Upper lobe of left lung (tissue), 6 donors: ENCODE data around the gene PAK6. TPM values are rescaled to one million over a fixed set of nuclear protein-coding genes. Genes with fewer than 3 reads are reported as not detected.

ENCODE experiments used
- ATAC-seq, 2 donors: fragments of 200-7000 bp; cut with Tn5 transposase; one replicate each; pipeline ENCODE4 v1.9.1; 2022; ENCODE audit warnings: mild to moderate bottlenecking in 2 of 2, moderate library complexity in 2 of 2; ENCODE audit not compliant: low FRiP score in 2 of 2
- DNase-seq, 2 donors: peaks; one replicate each; pipeline ENCODE4 v3.0.0-alpha.2; 2019 to 2020
- H3K27ac ChIP-seq, 4 donors: fragments of 200-600 bp; sonication (generic); one replicate each; pipeline ENCODE4 v1.5.1; 2016 to 2019
- H3K27me3 ChIP-seq, 4 donors: fragments of 200-600 bp; sonication (generic); one replicate each; pipeline ENCODE4 v1.5.1; 2017 to 2019
- H3K36me3 ChIP-seq, 4 donors: fragments of 200-600 bp; sonication (generic); one replicate each; pipeline ENCODE4 v1.5.1; 2016 to 2019
- H3K4me1 ChIP-seq, 4 donors: fragments of 200-600 bp; sonication (generic); one replicate each; pipeline ENCODE4 v1.5.1; 2018 to 2019
- H3K4me3 ChIP-seq, 4 donors: fragments of 200-600 bp; sonication (generic); one replicate each; pipeline ENCODE4 v1.5.1; 2017 to 2019; ENCODE audit warnings: mild to moderate bottlenecking in 2 of 4, moderate library complexity in 1 of 4
- H3K9me3 ChIP-seq, 4 donors: fragments of 200-600 bp; sonication (generic); one replicate each; pipeline ENCODE4 v1.5.1; 2018 to 2019
- EP300 ChIP-seq, 4 donors: sonication (generic); formaldehyde crosslinking; IDR thresholded peaks; one replicate each; pipeline ENCODE4 v1.5.1; 2017; ENCODE audit warnings: antibody characterized with exemption in 4 of 4, control low read depth in 2 of 4
- POLR2A ChIP-seq, 4 donors: fragments of 450-650 bp; IDR thresholded peaks; one replicate each; pipeline ENCODE4 v1.5.1; 2016 to 2017; ENCODE audit warnings: antibody characterized with exemption in 4 of 4, mild to moderate bottlenecking in 2 of 4
- POLR2AphosphoS5 ChIP-seq, 2 donors: sonication (generic); formaldehyde crosslinking; IDR thresholded peaks; one replicate each; pipeline ENCODE4 v1.5.1; 2017; ENCODE audit warnings: antibody characterized with exemption in 2 of 2
- WGBS, 2 donors: methylation state at CpG; one replicate each; pipeline ENCODE4 v1.1.5; 2017 to 2018; 5-methylcytosine and 5-hydroxymethylcytosine counted together
- total RNA-seq, 6 donors: library from RNA; depleted of rRNA in 4 of 6; stranded (reverse); fragments of >200 nt in 4 of 6; gene quantifications; one replicate each; pipeline versions ENCODE4 v1.1.0 to v1.2.1, GENCODE V29; 2016 to 2021
- TF ChIP-seq, protein P1 (sequence below), 6 experiments: fragments of 450-650 bp in 4 of 6; fragments of 200-600 bp in 2 of 6; sonication (generic) in 2 of 6; IDR thresholded peaks; one replicate each; pipeline ENCODE4 v1.5.1; 2016 to 2019; ENCODE audit warnings: antibody characterized with exemption in 6 of 6
- donor health status: DM: no; HTN: no; CAD: no; lungs with moderate emphysema.
- donor health status: DM: no; HTN: yes; CAD: no; lungs with severe emphysema.

Gene PAK6
- total RNA-seq, 6 donors from 2014 or later, result 4.5 to 23.4 (median 15.0) TPM

DNA sequence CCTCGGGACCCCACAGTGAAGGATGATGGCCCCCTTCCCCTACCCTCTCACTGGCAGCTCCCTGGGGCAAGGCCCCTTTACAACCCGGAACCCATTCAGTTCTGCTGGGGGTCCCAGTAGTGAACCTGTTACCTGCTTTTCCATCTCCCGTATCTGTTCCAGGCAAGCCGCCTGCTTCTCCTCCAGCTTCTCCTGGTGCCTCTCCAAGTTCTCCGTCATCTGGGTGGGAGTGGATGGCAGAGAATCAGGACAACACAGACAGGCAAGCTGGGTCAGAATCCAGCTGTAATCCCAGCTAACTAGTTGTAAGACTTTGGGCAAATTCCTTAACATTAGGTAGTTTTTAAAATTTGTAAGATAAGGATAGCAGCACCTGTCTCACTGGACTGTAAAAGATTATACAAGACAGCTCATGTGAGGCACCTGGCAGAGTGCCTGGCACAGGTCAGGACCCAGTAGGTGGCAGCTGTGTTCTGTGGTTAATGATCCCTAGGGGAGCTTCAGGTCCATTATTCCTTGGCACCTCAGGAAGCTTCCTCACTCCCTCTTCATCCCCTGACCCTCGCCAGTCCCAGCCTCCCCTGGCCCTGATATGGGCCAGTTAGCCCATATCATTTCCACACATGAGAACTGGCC, 50.4 kb downstream of the PAK6 start:
- Histone ChIP-seq H3K4me1 (peaks cover 5 to 25% (median 20%) of the 10 kb centered on the region in 4 donors), H3K36me3 (peaks cover 0 to 21% (median 4%) of the 10 kb centered on the region in 4 donors), H3K4me3 (no peak overlapping the region), H3K27ac (no peak overlapping the region), H3K27me3 (no peaks in the 10 kb centered on the region), H3K9me3 (no peaks in the 10 kb centered on the region)
- DNase-seq (no peak), ATAC-seq (no peak)
- 77 to 97% methylated on average over 6 of the region's 6 CpGs for WGBS, 2 donors
- TF ChIP-seq POLR2A (IDR thresholded peaks at IDR 0.05), result no peak
- TF ChIP-seq, protein P1, sequence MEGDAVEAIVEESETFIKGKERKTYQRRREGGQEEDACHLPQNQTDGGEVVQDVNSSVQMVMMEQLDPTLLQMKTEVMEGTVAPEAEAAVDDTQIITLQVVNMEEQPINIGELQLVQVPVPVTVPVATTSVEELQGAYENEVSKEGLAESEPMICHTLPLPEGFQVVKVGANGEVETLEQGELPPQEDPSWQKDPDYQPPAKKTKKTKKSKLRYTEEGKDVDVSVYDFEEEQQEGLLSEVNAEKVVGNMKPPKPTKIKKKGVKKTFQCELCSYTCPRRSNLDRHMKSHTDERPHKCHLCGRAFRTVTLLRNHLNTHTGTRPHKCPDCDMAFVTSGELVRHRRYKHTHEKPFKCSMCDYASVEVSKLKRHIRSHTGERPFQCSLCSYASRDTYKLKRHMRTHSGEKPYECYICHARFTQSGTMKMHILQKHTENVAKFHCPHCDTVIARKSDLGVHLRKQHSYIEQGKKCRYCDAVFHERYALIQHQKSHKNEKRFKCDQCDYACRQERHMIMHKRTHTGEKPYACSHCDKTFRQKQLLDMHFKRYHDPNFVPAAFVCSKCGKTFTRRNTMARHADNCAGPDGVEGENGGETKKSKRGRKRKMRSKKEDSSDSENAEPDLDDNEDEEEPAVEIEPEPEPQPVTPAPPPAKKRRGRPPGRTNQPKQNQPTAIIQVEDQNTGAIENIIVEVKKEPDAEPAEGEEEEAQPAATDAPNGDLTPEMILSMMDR (IDR thresholded peaks at IDR 0.05), result no peak

DNA sequence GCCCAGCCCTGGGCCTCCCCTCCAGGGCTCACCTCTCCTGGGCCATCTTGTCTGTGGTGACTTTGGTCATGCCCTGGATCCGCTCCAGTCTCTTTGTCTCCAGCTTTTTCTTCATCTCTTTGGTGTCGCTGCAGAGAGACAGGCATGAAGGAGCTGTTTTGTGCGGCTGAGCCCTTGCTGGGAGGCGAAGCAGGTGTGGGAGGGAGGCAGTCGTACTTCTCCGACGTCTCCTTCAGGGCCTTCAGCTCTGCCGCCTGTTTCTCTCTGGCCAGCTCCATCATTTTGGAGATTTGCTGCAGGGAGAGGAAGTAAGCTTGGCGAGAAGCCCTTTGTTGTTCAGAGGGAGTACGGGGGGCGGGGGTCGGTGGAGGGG, 51.7 kb downstream of the PAK6 start:
- no peak overlapping the region for H3K27ac ChIP-seq
- WGBS, 2 donors, result 49 to 51% methylated on average over 8 to 12 of the region's 12 CpGs
- no peaks in the 10 kb centered on the region for H3K9me3 ChIP-seq
- no peak for ATAC-seq
- peaks cover 0 to 21% (median 7%) of the 10 kb centered on the region in 4 donors for H3K36me3 ChIP-seq
- no peaks in the 10 kb centered on the region for H3K27me3 ChIP-seq
- DNase-seq, result no peak
- no peak for TF ChIP-seq POLR2A (IDR thresholded peaks at IDR 0.05)
- no peak for TF ChIP-seq EP300 (IDR thresholded peaks at IDR 0.05)
- no peak for TF ChIP-seq POLR2AphosphoS5 (IDR thresholded peaks at IDR 0.05)
- peak overlapping the region in 2 of 4 donors; percentile 31 to 43 for H3K4me3 ChIP-seq
- peaks cover 4 to 19% (median 18%) of the 10 kb centered on the region in 4 donors for H3K4me1 ChIP-seq

DNA sequence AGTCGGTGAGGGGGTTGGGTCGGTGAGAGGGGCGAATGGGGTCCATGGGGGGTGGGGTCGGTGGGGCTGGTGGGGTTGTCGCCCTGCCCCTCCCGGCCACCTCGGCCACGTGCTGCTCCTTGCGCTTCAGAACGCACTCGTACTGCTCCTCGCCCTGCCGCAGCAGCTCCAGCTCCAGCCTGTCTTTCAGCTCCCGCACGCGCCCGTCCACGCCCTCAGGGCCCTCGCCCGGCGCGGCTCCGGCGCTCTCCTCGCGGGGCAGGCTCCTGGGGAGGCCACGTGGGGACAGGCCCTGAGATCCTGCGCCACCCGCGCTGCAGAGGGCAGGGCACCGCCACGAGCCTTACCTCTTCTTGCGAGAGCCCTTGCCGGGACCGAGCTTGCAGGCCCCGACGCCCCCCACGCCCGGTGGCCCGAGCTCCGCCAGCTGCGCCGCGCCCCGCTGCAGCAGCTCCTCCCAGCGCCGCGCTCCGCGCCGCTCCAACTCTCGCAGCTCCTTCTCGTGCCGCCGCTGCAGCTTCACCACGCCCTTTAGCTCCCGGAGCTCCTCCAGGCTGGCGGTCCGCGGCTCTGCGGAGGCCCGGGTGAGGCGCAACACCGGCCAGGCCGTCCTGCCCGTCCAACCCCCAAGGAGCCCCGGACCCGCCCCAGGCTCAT, 52.2 kb downstream of the PAK6 start:
- TF ChIP-seq, protein P1 (IDR thresholded peaks at IDR 0.05), result no peak
- no peak for TF ChIP-seq EP300 (IDR thresholded peaks at IDR 0.05)
- TF ChIP-seq POLR2AphosphoS5 (IDR thresholded peaks at IDR 0.05), result no peak
- no peak for TF ChIP-seq POLR2A (IDR thresholded peaks at IDR 0.05)
- Histone ChIP-seq H3K36me3 (peaks cover 0 to 21% (median 7%) of the 10 kb centered on the region in 4 donors), H3K4me3 (peak overlapping the region in 3 of 4 donors; percentile 31 to 44 (median 43)), H3K9me3 (no peaks in the 10 kb centered on the region), H3K27me3 (no peaks in the 10 kb centered on the region), H3K27ac (no peak overlapping the region), H3K4me1 (peaks cover 2 to 16% (median 14%) of the 10 kb centered on the region in 4 donors)
- peak; percentile 47 to 91 for DNase-seq
- WGBS, 2 donors, result 52 to 54% methylated on average over 25 to 44 of the region's 68 CpGs
- peak in 1 of 2 donors; percentile 83 for ATAC-seq

DNA sequence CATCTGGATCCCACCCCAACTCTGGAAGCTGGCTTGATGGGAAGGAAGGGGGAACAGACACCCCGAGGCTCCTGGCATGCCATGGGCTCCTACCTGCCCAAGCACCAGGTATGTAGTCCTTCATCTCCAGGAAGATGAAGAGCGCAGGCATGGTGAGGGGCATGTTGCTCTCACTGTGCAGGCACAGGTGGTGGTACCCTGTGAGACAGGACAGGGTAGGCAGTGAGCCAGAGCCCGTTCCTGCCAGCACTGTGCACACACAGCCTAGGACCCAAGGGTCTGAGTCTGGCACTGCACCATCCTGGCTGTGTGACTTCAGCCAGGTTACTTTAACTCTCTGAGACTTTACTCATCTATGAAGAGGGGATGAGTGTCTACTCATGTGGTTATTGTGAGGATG, 53.4 kb downstream of the PAK6 start:
- Histone ChIP-seq H3K9me3 (no peaks in the 10 kb centered on the region), H3K27me3 (no peaks in the 10 kb centered on the region), H3K4me3 (no peak overlapping the region), H3K36me3 (peaks cover 0 to 21% (median 7%) of the 10 kb centered on the region in 4 donors), H3K4me1 (peaks cover 2 to 15% (median 14%) of the 10 kb centered on the region in 4 donors), H3K27ac (no peak overlapping the region)
- TF ChIP-seq, protein P1 (IDR thresholded peaks at IDR 0.05), result no peak
- TF ChIP-seq EP300 (IDR thresholded peaks at IDR 0.05) (no peak), POLR2AphosphoS5 (IDR thresholded peaks at IDR 0.05) (no peak), POLR2A (IDR thresholded peaks at IDR 0.05) (no peak)
- no peak for DNase-seq
- 73 to 80% methylated on average over 1 to 3 of the region's 3 CpGs for WGBS, 2 donors
- no peak for ATAC-seq

DNA sequence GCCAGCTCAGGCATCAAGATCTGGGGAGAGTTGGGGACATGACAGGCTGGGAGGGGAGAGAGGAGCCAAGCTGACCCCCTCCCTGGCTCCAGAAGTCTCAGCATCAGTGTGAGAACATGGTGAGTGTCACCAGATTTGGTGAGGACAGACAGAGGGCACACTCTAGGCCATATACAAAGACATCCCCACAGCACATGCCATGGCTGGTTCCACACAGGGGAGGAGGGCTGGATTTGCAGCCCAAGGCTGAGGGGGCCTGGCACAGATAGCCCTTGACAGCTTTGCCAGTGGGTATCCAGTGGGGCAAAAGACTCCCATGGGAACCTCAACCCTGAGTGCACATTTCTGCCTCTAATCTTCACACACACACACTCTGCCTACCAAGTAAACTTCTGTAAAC, 54.1 kb downstream of the PAK6 start:
- DNase-seq, result no peak
- Histone ChIP-seq H3K4me3 (no peak overlapping the region), H3K27ac (no peak overlapping the region), H3K27me3 (no peaks in the 10 kb centered on the region), H3K36me3 (peaks cover 0 to 21% (median 7%) of the 10 kb centered on the region in 4 donors), H3K4me1 (peaks cover 2 to 15% (median 14%) of the 10 kb centered on the region in 4 donors), H3K9me3 (no peaks in the 10 kb centered on the region)
- TF ChIP-seq, protein P1 (IDR thresholded peaks at IDR 0.05), result no peak
- TF ChIP-seq EP300 (IDR thresholded peaks at IDR 0.05), result no peak
- no peak for TF ChIP-seq POLR2AphosphoS5 (IDR thresholded peaks at IDR 0.05)
- TF ChIP-seq POLR2A (IDR thresholded peaks at IDR 0.05), result no peak
- ATAC-seq, result no peak
